RCC 7860 (cell line): ENCODE results near the gene ANKRD34A.
A peak's percentile ranks its signal among the peaks of the same experiment; 100 is the strongest.
"Not testable (repeated sequence)": the region's sequence is repeated elsewhere in the genome, so short reads cannot be mapped to it uniquely, and the experiment has no call there.

Source experiments
- DNase-seq: peaks from one replicate; pipeline ENCODE4 v3.0.0-alpha.2; 2015; ENCODE audit warnings: low spot score
- FAIRE-seq: peaks from 2 replicates; lab custom pipeline; 2012; peaks lifted over from hg19 to GRCh38; lab: Jason Lieb, UNC

ANKRD34A gene

DNA sequence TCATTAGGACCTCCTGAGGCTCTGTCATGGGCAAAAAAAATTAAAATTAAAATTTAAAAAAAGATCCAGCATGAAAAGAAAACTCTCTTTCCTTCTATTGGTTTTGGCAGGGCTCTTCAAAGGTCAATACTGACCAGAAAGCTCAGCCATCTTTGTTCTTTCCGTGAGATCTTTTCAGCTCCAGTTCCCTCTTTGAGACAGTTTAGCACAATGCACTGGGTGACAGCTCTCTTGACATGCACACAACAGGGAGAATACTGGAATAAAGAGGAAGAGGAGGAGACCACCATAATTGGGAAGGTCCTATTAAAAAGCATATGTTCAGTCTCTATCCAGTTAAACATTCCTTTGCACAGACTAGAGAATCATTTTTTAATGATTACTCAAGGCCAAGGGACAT, 12.8 kb downstream of the ANKRD34A start:
- FAIRE-seq = no peak
- no peak for DNase-seq

DNA sequence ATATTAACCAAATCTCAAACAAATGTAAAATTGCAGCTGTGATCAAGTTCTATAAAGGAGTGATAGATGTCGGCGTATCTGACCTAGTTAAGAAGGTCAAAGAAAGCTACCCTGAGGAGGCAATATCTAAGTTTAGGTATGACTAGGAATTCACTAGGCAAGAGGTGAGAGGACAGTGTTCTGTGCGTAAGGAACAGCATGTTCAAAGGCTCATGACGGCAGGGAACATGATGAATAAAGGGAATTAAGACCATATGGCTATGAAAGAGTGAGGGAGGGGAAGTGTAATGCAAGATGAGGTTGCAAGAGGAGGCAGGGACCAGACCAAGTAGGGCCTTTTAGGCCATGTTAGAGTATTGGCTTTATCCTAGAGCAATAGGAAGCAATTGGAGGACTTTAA, 15.2 kb downstream of the ANKRD34A start:
- no peak for FAIRE-seq

DNA sequence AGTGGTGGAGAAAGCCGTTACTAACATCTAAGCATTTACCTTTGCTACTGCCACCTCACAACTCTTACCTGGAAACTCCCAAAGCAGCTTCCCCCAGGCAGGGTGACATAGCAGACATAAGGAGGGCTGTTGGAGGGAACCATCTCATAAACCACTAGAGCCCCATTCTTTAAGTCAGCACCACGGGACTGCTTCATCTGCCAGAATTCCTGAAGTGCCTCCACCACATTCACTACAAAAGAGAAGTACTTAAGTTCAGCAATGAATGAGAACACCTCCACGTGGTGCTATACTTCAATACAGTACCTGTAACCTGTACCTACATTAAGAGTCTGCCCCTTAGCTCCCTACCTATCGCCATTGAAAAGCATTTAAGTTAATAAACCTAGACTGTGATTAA, 16.8 kb downstream of the ANKRD34A start:
- no peak for FAIRE-seq

More for the DNA sequence above, 15.2 kb downstream of the ANKRD34A start:
- DNase-seq = no peak

DNA sequence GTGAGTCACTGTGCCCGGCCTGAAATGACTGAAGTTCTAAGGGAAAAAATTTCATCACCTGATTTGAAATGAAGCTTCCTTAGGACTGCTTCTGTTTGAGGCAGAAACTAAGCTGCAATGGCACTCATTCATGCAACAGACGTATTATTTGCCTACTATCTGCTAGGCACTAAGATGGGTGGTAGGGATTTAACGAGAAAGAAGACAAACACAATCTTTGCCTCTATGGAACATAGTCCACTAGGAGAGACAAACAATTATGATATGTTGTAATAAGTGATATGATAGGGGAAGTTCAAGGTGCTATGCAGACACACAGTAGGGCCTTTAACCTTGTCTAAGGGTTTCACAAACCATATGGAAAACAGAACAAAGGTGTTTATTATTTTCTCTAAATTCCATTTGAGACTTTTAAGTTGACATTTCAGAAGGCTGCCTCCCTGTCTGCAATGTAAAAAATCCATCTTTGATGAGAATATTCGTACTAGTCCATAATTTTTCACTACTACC, 17.8 kb downstream of the ANKRD34A start:
- no peak for FAIRE-seq

More for the DNA sequence above, 16.8 kb downstream of the ANKRD34A start:
- DNase-seq = no peak

DNA sequence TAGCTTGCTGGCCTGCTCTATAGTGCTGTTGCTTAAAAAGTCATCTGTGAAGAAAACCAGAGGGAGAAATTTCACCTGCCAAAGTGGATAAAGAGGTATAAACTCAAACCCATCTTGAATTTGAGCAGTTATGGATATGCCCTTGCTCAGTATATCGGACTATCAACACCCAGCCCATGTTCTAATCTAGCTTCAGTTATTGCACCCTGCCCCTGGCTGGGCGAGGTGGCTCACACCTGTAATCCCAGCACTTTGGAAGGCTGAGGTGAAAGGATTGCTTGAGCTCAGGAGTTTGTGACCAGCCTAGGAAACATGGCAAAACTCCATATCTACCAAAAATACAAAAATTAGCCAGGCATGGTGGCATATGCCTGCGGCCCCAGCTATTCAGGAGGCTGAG, 19.8 kb downstream of the ANKRD34A start:
- DNase-seq = no peak
- no peak for FAIRE-seq

More for the DNA sequence above, 17.8 kb downstream of the ANKRD34A start:
- no peak for DNase-seq

DNA sequence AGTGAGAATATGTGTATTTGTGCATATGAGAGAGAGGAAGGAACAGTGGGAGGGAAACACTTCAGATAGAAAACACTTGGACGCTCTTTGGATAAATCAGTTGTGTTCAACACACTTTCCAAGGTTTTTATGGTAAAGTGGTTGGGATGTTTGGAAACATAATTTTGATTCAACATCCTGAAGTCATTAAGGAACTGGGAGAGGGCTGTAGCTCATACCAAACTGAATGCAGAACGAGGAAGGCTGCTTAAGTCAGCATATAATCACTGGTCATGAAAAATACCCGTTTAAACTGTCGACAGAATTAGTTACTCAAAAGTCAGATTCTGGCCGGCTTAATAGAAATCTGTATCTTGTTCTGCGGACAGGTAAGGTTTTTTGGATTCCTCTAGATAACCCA, 21.5 kb downstream of the ANKRD34A start:
- FAIRE-seq = no peak
- DNase-seq = no peak

DNA sequence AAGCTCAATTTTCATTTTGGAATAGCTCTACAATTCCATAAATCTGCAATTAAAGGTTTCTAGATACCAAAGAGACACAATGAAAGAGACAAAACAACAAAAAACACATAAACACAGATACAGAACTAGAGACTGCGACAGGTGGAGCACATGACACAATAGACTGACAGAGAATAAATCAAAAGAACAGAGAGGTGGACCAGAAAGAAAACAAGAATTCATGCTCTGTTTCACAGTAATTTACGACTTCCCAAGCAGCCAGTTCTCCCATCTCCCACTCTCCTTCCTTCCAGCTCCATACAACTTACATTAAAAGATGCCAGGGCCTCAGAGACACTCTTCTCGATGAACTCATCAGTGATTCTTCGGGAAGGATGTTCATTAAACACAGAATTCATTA, 22.0 kb downstream of the ANKRD34A start:
- FAIRE-seq = no peak
- DNase-seq = no peak

DNA sequence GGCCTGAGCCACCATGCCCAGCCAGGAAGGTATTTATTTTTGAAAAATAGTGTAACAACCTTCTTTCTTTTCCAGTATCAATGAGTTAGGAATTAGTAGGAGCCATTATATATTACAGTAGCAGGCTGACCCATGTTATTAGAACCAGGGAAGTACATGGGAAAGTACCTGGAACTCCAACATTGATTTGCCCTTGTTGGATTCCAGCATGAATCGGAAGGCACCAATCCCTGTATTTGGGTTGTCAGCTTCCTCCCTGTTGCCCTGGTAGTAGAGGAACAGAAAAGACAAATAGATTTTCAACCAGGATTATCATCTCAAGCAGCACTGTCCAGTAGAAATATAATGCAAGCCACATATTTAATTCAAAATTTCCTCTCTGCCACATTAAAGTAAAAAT, 26.9 kb downstream of the ANKRD34A start:
- FAIRE-seq (no peak), DNase-seq (no peak)

DNA sequence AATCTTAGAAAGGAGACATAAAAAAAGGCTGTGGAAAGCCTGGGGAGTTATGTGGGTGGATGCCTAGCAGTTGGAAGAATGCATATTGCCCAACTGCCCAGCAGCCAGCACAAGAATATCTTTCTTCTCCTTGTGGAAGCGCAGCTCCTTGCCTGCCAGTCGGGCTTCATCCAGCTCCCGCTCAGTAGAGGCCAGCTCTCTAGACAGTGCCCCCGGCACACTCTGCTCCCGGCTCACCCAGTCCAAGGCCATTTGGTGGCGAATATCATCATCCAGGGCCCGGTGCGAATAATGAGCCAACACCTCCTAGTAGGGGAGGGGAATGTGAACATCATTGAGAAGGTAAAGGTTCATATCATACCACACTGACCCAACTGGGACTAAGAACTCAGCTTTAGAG, 28.1 kb downstream of the ANKRD34A start:
- no peak for DNase-seq
- no peak for FAIRE-seq

DNA sequence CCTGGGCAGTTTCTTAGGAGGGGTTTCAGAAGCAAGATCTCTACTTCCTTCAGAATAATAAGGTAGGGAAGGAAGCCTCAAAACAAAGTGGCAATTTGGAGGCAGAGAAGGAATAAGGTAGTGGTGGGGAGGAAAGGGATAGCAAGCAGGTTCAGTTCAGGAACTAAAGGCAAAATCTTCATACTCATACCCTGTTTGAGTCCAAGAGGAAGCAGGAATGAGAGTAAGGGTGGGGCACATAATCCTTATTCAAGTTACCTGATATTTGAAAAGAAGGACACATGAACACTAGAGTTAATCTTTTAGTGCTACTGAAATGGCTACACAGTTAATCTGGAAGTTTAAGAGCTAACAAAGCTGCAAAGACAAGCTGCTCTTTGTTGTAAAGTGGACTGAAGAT, 28.7 kb downstream of the ANKRD34A start:
- no peak for FAIRE-seq
- DNase-seq = no peak

DNA sequence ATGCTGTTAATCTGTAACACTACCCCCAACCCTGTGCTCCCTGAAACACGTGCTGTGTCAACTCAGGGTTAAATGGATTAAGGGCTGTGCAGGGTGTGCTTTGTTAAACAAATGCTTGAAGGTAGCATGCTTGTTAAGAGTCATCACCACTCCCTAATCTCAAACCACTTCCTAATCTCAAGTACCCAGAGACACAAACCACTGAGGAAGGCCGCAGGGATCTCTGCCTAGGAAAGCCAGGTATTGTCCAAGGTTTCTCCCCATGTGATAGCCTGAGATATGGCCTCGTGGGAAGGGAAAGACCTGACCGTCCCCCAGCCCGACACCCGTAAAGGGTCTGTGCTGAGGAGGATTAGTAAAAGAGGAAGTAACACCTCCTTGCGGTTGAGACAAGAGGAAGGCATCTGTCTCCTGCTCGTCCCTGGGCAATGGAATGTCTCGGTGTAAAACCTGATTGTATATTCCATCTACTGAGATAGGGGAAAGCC, 31.8 kb downstream of the ANKRD34A start:
- not testable (repeated sequence) for DNase-seq, FAIRE-seq

DNA sequence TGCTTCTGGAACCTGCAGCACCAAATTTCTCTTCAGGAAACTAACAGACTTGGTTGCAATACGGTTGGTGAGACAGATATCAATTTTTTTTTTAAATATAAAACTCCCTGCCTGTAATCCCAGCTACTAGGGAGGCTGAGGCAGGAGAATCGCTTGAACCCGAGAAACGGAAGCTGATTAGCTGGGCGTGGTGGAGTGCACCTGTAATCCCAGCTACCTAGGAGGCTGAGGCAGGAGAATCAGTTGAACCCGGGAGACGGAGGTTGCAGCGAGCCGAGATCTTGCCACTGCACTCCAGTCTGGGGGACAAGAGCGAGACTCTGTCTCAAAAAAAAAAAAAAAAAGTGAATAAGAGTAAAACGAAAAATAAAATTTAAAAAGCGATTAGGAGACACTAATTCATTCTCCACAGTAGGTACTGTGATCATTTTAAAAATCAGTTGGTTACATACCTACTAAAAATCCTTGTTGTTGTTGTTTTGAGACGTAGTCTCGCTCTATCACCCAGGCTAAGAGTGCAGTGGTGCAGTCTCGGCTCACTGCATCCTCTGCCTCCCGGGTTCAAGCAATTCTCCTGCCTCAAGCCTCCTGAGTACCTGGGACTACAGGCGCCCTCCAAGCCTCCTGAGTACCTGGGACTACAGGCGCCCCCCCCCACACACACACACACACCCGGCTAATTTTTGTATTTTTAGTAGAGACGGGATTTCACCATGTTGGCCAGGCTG, 36.3 kb downstream of the ANKRD34A start:
- no peak for FAIRE-seq

DNA sequence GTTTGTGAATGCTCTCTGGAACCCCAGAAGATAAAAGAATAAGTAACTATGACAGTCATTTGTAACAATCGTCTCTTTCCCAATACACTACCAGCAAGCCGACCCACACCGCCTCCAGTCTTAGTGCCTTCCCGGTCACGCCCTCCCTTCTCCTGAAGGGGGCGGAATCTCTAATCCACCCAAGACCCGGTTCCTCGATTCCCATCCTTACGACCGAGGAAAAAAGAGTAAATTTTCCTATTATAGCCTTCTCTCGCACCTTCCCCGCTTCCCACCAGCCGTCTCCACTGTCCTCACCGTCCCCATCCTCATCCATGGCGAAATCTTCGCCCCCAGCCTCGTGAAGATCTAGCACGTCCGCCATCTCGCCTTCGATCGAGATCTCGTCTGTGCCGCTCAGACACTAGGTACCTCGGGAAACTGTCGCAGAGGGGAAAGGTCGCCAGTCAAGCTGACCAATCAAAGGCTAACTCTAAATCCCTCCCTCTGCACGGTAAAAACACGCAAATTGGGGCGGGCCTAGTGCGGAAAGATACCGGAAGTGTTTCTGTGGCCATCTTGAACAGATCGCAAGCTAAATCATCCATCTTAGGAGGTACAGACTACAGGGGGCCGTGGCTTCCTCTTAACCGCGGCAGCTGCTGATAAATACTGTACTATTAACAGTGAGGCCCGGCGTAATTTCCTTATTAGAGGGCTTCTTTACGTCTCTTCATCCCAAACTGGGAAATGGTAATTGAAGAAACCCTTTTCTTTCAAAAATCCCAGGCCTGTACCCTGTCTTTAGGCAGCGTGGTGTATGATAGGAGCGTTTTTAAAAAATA, 37.1 kb downstream of the ANKRD34A start, which contains the start of gene RBM8A:
Gene RBM8A (minus strand): TSS at position 422 of the 824 bp plus-strand sequence. CDS start 58 bp downstream, at position 364.
- FAIRE-seq = peak; percentile 85
- peak; percentile 97 for DNase-seq

More for the DNA sequence above, 36.3 kb downstream of the ANKRD34A start:
- no peak for DNase-seq

DNA sequence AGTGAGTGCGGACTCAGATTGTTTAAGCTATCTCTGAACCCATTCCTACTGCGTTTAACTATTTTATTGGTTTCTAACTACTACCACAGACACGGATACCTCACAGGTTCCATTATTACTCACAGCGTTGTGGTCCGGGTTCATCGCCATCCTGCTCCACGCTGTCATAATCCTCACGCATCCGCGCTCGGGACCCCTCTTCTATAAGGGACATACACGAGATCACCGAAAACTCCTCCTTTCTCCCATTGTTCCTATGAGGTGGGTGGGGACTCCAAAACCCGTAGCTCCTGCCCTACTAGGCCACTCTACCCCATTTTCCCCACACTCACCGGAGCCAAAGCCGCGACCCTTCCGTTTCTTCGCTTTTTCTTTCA, 37.7 kb downstream of the ANKRD34A start:
- DNase-seq = no peak
- FAIRE-seq = no peak

DNA sequence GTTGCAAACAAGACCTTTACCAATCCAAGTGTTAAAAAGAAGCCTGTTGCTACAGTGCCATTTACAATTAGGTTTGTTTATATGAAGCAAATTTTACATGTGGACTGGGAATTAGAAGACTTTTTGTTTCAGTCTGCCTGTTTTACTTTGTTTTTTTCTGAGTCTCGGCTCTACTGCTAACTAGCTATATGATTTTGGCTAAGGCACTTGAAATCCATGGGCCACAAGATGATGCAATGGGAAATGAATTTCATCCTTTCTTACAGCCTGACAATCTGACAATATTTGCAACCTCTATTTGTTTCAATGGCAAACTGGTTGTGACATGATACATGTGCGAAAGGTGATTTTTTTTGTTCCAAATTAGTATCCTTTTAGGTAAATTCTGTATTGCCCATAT, 42.1 kb downstream of the ANKRD34A start:
- DNase-seq (no peak), FAIRE-seq (no peak)

DNA sequence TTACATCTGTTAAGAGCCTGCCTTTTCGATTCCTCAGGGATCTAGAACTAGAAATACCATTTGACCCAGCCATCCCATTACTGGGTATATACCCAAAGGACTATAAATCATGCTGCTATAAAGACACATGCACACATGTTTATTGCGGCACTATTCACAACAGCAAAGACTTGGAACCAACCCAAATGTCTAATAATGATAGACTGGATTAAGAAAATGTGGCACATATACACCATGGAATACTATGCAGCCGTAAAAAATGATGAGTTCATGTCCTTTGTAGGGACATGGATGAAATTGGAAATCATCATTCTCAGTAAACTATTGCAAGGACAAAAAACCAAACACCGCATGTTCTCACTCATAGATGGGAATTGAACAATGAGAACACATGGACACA, 44.1 kb downstream of the ANKRD34A start:
- not testable (repeated sequence) for DNase-seq, FAIRE-seq

DNA sequence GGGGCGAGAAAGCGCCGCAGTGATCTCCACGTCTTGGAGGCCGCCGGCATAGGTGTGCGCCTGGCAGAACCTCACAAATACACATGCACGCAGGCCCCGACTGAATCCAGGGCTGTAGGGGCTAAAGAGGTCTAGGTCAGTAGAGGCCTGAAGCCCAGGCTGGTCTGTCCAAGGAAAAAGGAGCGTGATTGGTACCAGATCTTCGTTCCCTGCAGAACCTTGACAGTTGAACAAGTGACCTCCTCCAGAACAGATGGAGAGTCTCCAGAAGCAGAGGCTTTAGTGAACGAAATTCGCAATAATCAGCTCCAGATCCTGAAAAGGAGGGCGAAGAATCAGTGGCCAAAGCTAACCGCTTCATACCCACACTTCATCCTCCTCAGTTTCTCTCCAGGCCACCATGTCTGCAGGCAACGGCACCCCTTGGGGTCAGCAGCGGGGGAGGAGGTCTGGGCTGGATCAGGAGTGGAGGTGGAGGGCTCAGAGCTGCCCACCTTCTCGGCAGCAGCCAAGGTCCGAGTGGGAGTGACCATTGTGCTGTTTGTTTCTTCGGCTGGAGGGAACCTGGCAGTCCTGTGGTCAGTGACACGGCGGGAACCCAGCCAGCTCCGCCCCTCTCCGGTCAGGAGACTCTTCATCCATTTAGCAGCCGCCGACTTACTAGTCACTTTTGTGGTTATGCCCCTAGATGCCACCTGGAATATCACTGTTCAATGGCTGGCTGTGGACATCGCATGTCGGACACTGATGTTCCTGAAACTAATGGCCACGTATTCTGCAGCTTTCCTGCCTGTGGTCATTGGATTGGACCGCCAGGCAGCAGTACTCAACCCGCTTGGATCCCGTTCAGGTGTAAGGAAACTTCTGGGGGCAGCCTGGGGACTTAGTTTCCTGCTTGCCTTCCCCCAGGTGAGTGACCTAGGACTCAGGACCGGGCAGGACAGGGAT, 45.1 kb downstream of the ANKRD34A start:
- DNase-seq = peak; percentile 78
- peak; percentile 7 for FAIRE-seq

DNA sequence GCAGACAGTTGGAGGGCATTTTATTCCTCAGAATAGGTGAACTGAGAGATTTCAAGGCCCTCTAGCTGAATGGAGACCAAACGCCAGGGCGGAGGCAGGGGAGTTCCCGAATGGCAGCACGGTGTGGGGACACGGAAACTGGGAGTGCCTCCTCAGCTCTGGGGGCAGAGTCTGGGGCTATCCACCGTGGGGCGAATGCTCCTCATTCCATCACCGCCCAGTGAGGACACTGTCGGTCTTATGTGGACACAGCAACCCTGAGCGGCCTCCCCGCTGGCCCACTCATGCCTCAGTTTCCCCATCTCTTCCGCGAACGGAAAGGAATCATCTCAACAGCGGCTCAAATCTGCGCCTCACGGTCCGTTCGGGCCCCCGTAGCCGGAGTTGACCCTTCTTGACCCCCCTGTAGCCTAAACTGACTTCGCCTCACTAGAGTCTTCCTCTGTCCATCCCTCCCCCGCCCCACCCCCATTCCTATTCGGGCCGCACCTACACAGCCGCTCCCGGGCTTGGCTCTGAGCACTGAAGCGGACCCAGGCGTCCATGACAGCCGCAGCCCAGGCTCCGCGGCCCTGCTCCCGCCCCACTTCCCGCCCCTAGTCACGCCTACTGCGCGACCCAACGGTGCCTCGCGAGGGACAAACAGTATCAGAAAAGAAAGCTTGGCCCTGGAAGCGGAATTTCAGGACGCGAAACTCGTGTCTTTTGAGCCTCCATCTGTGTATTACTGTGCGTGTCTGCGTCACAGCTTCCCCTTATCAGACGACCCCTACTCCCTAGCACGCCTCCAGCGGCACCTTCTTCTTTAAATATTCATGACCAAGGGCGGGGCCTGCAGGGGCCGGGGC, 46.0 kb downstream of the ANKRD34A start, which contains the start of gene PEX11B:
Gene PEX11B (minus strand): TSS at position 574 of the 848 bp plus-strand sequence. CDS start 29 bp downstream, at position 545.
- peak; percentile 62 for DNase-seq
- no peak for FAIRE-seq

DNA sequence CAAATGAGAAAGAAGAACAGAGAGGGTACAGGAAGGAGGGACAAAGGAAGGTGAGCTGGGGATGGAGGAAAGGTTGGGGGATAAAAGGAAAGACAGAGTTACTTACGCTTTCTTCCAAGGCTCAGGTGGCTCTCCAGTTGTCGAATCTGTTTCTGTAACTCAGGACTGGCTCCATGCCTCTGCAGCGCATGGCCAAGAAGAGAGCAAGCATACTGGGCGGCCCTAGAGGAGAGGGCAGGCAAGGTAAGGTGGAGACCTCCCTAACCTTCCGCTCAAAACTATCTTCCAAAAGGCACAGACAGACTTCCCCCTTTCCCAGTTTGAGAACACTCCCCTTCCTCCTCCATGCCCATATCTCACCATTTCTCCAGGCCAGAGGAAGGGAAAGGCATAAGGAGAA, 46.8 kb downstream of the ANKRD34A start:
- FAIRE-seq (no peak), DNase-seq (no peak)
